Left ventricle myocardium inferior (tissue), 1 donor: ENCODE measurements around the gene AARSD1. TPM values are rescaled to one million over a fixed set of nuclear protein-coding genes. Genes with fewer than 3 reads are reported as not detected.

Source experiments
- DNase-seq: peaks from one replicate; pipeline ENCODE4 v3.0.0-alpha.2; 2020
- H3K27ac ChIP-seq: fragments of 200-600 bp; replicated peaks from 2 replicates; pipeline ENCODE4 v1.8.0; 2021
- H3K27me3 ChIP-seq: fragments of 200-600 bp; 2 replicates; pipeline ENCODE4 v1.8.0; 2021; ENCODE audit warnings: low read depth
- H3K36me3 ChIP-seq: fragments of 200-600 bp; 2 replicates; pipeline ENCODE4 v1.8.0; 2021
- H3K4me1 ChIP-seq: fragments of 200-600 bp; 2 replicates; pipeline ENCODE4 v1.8.0; 2021
- H3K4me3 ChIP-seq: fragments of 200-600 bp; 2 replicates; pipeline ENCODE4 v1.8.0; 2021; ENCODE audit warnings: mild to moderate bottlenecking, moderate library complexity
- H3K9me3 ChIP-seq: fragments of 200-600 bp; replicated peaks from 2 replicates; pipeline ENCODE4 v1.8.0; 2021
- CTCF ChIP-seq: fragments of 200-600 bp; IDR thresholded peaks from 2 replicates; pipeline ENCODE4 v1.8.0; 2021; ENCODE audit warnings: antibody characterized with exemption, mild to moderate bottlenecking, borderline replicate concordance
- intact Hi-C: fragments of 100-400 bp; cut with micrococcal nuclease; formaldehyde crosslinking; loops from one replicate; pipeline ENCODE4 v1.11.0; 2022
- total RNA-seq: library from RNA; stranded (reverse); fragmentation: NEBNext Ultra II Directional; extraction: Animal tissue kit (Norgen Biotek cat#: 25700); gene quantifications from one replicate; pipeline ENCODE4 v1.2.1, GENCODE V29; 2021
- donor health status: DM: no; HTN: yes; CAD: no; lungs with severe emphysema.

The AARSD1 gene
- total RNA-seq, 1 donor from 2014 or later = 26.0 TPM

- Histone ChIP-seq H3K27ac (no peak overlapping the region), H3K36me3 (no peaks in the 10 kb centered on the region), H3K9me3 (no peaks in the 10 kb centered on the region), H3K4me1 (no peaks in the 10 kb centered on the region), H3K4me3 (no peak overlapping the region), H3K27me3 (peaks cover 6% of the 10 kb centered on the region)
- TF ChIP-seq CTCF = no peak
- no peak for DNase-seq
- intact Hi-C loops = no loop called here
These were observed 50.2 kb downstream of the AARSD1 start for GRCh38 chr17:42913981-42914617.

GRCh38 chr17:42913522-42913921 is 50.7 kb downstream of the AARSD1 start:
- intact Hi-C loops = no loop called here
- H3K4me1 ChIP-seq = no peaks in the 10 kb centered on the region

GRCh38 chr17:42908872-42909700 is 55.2 kb downstream of the AARSD1 start:
- no peak overlapping the region for H3K27ac ChIP-seq
- no peaks in the 10 kb centered on the region for H3K9me3 ChIP-seq
- intact Hi-C loops = no loop called here
- no peaks in the 10 kb centered on the region for H3K4me1 ChIP-seq
- H3K36me3 ChIP-seq = no peaks in the 10 kb centered on the region
- H3K4me3 ChIP-seq = no peak overlapping the region
- peaks cover 10% of the 10 kb centered on the region for H3K27me3 ChIP-seq
- TF ChIP-seq CTCF = no peak
- DNase-seq = no peak

More at GRCh38 chr17:42913522-42913921, 50.7 kb downstream of the AARSD1 start:
- H3K4me3 ChIP-seq = no peak overlapping the region
- DNase-seq = no peak
- no peak for TF ChIP-seq CTCF
- no peaks in the 10 kb centered on the region for H3K36me3 ChIP-seq
- no peaks in the 10 kb centered on the region for H3K9me3 ChIP-seq
- H3K27ac ChIP-seq = no peak overlapping the region
- H3K27me3 ChIP-seq = peaks cover 6% of the 10 kb centered on the region

- intact Hi-C loops = no loop called here
- no peak for TF ChIP-seq CTCF
These were observed 57.3 kb downstream of the AARSD1 start for GRCh38 chr17:42906772-42907446.

GRCh38 chr17:42904110-42904469 is 60.2 kb downstream of the AARSD1 start:
- Histone ChIP-seq H3K4me3 (no peak overlapping the region), H3K27ac (no peak overlapping the region), H3K9me3 (no peaks in the 10 kb centered on the region), H3K4me1 (no peaks in the 10 kb centered on the region), H3K36me3 (no peaks in the 10 kb centered on the region), H3K27me3 (peaks cover 5% of the 10 kb centered on the region)
- no peak for DNase-seq
- intact Hi-C loops = no loop called here
- TF ChIP-seq CTCF = no peak

More at GRCh38 chr17:42906772-42907446, 57.3 kb downstream of the AARSD1 start:
- Histone ChIP-seq H3K27me3 (peaks cover 10% of the 10 kb centered on the region), H3K4me1 (no peaks in the 10 kb centered on the region), H3K36me3 (no peaks in the 10 kb centered on the region), H3K4me3 (no peak overlapping the region), H3K9me3 (no peaks in the 10 kb centered on the region), H3K27ac (no peak overlapping the region)
- DNase-seq = no peak
